ENCODE results near the gene SDR42E2. TPM values are rescaled to one million over a fixed set of nuclear protein-coding genes. Genes with fewer than 3 reads are reported as not detected.

SDR42E2 gene
- total RNA-seq, 4 donors from 2014 or later, result not detected

DNA sequence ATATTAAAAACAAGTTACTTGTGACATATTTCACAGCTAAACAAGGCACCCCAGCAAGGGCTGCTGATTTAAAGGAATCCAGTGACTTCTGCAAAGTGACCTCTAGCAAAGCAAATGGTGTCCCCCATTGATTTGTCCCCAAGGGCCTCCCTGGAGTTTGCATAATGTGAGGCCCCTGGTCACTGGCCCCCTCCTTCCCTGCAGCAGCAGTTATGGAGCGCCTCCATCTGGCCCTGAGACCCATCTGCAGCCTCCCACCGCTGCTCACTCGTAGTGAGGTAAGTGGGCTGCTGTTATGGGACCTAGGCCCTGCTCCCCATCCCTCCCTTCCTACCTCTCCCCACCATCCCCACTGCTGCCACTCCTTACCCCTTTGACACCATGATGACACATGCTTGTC is 24.2 kb downstream of the SDR42E2 start:
- DNase-seq (ENCODE audit: low spot score in 2 of 2), result no peak
- no peak for TF ChIP-seq POLR2A (IDR thresholded peaks at IDR 0.05)
- TF ChIP-seq, protein P1, sequence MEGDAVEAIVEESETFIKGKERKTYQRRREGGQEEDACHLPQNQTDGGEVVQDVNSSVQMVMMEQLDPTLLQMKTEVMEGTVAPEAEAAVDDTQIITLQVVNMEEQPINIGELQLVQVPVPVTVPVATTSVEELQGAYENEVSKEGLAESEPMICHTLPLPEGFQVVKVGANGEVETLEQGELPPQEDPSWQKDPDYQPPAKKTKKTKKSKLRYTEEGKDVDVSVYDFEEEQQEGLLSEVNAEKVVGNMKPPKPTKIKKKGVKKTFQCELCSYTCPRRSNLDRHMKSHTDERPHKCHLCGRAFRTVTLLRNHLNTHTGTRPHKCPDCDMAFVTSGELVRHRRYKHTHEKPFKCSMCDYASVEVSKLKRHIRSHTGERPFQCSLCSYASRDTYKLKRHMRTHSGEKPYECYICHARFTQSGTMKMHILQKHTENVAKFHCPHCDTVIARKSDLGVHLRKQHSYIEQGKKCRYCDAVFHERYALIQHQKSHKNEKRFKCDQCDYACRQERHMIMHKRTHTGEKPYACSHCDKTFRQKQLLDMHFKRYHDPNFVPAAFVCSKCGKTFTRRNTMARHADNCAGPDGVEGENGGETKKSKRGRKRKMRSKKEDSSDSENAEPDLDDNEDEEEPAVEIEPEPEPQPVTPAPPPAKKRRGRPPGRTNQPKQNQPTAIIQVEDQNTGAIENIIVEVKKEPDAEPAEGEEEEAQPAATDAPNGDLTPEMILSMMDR (IDR thresholded peaks at IDR 0.05), result no peak
- 73 to 88% methylated on average over 3 of the region's 3 CpGs for WGBS, 2 donors
- intact Hi-C loops (cut with DNase I; ENCODE audit: low total_unique reads), result loop anchor here (5.0 kb wide), 1 partner anchor 184 kb away; the partner anchor contains the start of gene PDZD9
- no peak overlapping the region for H3K4me3 ChIP-seq (ENCODE audit: low read depth, poor library complexity, severe bottlenecking)

DNA sequence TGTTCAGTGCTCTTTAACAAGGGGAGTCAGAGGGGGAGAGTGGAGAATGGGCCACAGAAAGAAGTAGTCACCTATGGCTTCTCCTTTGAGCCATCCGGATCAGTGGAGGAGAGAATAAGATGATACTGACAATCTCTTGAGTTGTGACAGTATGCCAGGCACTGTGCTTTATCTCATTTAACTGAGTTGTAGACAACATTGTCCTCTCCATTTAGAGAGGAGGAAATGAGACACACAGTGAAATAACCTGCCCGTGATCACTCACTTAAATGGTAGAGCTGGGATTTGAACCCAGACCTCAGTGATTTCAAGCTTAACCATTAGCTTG is 25.9 kb downstream of the SDR42E2 start:
- TF ChIP-seq POLR2A (IDR thresholded peaks at IDR 0.05), result no peak

DNA sequence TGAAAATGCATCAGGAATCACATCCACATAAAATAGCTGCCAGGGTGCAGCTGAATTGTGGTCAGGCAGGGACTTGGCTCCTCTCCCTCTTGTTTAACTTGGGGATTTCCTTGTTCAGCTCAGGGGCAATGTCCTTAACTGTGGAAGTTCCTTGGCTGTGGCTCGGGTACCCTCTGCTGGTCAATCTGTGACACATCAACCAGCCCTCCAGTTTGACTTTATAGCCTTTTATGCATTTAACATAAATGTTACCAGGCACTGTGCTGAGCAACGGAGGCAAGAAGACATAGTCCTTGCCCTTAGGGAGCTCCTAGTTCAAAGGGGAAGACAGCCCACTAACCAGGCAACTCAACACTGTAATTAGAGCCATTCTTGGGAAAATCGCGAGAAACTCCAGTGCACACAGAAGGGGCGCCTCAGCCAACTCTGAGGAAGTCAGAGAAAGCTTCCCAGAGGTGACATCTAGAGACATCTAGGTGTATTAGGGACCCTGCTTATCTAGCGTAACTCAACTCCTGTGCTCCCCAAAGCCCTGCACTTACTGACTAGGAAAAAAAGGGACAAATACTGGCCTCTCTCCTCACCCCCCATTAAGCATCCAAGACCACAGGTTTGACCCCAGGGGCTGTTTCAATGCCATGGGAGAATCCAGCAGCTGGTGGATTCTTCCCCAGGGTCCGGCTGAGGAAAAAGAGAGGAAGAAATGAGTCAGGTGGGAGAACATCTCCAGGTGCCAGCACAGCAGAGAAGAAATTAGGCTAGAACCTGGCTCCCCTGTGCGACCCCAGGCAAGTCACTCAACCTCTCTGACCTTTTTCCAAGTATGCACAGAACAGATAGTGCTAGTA is 26.5 kb downstream of the SDR42E2 start:
- peak; percentile 75 to 93 for DNase-seq (ENCODE audit: low spot score in 2 of 2)
- H3K4me3 ChIP-seq (ENCODE audit: low read depth, poor library complexity, severe bottlenecking), result no peak overlapping the region
- TF ChIP-seq, protein P1 (IDR thresholded peaks at IDR 0.05), result peak in 1 of 3 donors; percentile 91
- TF ChIP-seq POLR2A (IDR thresholded peaks at IDR 0.05), result no peak
- WGBS, 2 donors, result 28 to 29% methylated on average over 8 of the region's 8 CpGs
- intact Hi-C loops (cut with DNase I; ENCODE audit: low total_unique reads), result loop anchor here (5.0 kb wide), 1 partner anchor 187 kb away; the partner anchor contains the start of gene PDZD9

More for the DNA sequence above, 25.9 kb downstream of the SDR42E2 start:
- DNase-seq (ENCODE audit: low spot score in 2 of 2), result no peak
- H3K4me3 ChIP-seq (ENCODE audit: low read depth, poor library complexity, severe bottlenecking), result no peak overlapping the region
- intact Hi-C loops (cut with DNase I; ENCODE audit: low total_unique reads), result loop anchor here (5.0 kb wide), 1 partner anchor 186 kb away; the partner anchor contains the start of gene PDZD9
- 71 to 72% methylated on average over 2 of the region's 2 CpGs for WGBS, 2 donors

DNA sequence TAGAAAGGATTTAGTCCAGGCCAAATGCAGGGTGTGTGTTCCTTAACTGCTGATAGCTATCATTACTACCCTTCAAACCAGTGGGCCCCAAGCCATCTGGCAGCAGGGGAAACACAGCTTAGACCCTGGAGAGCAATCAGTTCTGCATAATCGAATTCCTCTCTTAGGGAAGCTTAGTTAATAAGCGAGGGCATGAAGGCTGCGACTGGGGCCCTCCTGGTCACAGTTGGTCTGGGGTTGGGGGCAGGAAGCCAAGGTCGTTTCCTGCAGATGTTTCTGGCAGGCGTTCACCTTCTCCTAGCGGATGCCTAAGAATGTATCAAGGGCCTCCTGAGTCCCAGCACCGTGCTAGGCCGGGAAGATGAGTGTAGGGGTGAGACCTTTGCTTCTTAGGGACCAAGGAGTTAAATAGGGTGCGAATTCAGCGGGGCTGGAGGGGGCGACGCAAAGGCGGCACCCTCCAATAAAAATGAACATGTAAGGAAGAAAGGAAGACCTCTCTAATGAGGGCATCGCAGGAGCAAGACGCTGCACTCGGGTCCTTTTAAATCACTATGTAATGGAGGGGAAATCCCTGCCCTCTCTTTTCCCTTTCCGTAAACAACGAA is 27.3 kb downstream of the SDR42E2 start:
- WGBS, 2 donors, result 0 to 2% methylated on average over 18 of the region's 18 CpGs
- DNase-seq (ENCODE audit: low spot score in 2 of 2), result peak; percentile 75 to 95
- TF ChIP-seq POLR2A (IDR thresholded peaks at IDR 0.05), result no peak
- TF ChIP-seq, protein P1 (IDR thresholded peaks at IDR 0.05), result no peak
- peak overlapping the region; percentile 45 for H3K4me3 ChIP-seq (ENCODE audit: low read depth, poor library complexity, severe bottlenecking)
- intact Hi-C loops (cut with DNase I; ENCODE audit: low total_unique reads), result loop anchor here (5.0 to 10.0 kb wide), 2 partner anchors 187 to 1285 kb away; partner anchors contain the start of genes DCUN1D3, LYRM1 and PDZD9

DNA sequence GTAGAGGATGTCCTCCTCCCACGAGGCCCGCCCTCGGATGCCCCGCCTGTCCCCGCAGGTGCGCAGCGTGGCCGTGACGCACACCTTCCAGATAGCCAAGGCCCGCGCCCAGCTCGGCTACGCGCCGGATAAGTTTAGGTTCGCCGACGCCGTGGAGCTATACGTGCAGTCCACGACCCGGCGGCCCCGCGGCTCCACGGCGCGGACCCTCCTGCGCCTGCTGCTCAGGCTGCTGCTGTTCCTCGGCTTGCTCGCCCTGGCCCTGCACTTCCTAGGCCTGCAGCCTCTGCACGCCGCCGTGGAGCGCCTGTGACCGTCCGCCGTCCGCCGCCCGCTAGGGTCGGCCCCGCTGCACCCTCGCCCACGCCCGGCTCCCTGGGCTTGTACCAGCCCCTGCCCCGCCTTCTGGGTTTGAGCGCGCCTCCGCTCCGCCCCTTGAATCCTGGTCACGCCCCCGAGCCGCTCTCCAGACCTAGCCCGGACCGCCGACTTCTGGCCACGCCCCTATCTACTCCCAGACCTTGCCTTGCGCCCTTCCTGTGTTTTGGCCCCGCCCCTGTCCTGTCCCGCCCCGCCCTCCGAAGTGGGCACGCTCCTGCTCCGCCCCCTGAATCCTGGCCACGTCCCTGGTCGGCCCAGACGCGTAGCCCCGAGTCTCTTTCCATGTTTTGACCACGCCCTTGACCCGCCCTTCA is 27.9 kb downstream of the SDR42E2 start:
- peak overlapping the region; percentile 45 for H3K4me3 ChIP-seq (ENCODE audit: low read depth, poor library complexity, severe bottlenecking)
- WGBS, 2 donors, result 0% methylated on average over 50 to 68 of the region's 72 CpGs
- intact Hi-C loops (cut with DNase I; ENCODE audit: low total_unique reads), result loop anchor here (10.0 kb wide), 1 partner anchor 1285 kb away; the partner anchor contains the start of genes DCUN1D3 and LYRM1
- DNase-seq (ENCODE audit: low spot score in 2 of 2), result peak; percentile 89 to 97
- no peak for TF ChIP-seq POLR2A (IDR thresholded peaks at IDR 0.05)
- TF ChIP-seq, protein P1 (IDR thresholded peaks at IDR 0.05), result peak in 1 of 3 donors; percentile 18
